Measurements from ENCODE around the gene PRKN.

DNA sequence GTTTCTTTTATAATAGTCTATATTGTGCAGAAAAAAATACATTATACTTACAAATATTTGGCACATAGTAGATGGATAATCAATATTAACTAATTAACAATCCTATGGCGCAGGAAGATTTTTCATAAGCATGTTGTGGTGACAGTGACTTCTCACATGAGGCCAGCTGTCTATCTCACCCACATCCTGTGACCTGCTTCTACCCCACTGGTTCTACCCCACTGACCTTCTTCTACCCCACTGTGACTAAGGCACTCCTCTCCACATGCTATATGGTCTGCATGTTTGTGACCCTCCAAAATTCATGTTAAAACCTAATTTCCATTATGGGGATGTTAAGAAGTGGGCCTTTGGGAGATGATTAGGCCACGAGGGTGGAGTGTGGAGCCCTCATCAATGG is 1058.9 kb downstream of the PRKN start:
- TF ChIP-seq, protein P1, sequence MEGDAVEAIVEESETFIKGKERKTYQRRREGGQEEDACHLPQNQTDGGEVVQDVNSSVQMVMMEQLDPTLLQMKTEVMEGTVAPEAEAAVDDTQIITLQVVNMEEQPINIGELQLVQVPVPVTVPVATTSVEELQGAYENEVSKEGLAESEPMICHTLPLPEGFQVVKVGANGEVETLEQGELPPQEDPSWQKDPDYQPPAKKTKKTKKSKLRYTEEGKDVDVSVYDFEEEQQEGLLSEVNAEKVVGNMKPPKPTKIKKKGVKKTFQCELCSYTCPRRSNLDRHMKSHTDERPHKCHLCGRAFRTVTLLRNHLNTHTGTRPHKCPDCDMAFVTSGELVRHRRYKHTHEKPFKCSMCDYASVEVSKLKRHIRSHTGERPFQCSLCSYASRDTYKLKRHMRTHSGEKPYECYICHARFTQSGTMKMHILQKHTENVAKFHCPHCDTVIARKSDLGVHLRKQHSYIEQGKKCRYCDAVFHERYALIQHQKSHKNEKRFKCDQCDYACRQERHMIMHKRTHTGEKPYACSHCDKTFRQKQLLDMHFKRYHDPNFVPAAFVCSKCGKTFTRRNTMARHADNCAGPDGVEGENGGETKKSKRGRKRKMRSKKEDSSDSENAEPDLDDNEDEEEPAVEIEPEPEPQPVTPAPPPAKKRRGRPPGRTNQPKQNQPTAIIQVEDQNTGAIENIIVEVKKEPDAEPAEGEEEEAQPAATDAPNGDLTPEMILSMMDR (IDR thresholded peaks at IDR 0.05; ENCODE audit: poor library complexity), result no peak
- no peak for TF ChIP-seq EZH2 (IDR thresholded peaks at IDR 0.05; ENCODE audit: borderline replicate concordance)
